Activated effector memory CD4-positive, alpha-beta T cell treated with Interleukin-2 at 50 U/mL for 16 hours (primary cell): ENCODE measurements around the gene KCNK7.

Experiments used
- DNase-seq: peaks from one replicate; pipeline ENCODE4 v3.0.0-alpha.2; 2020

KCNK7 gene

GRCh38 chr11:65625628-65626342 is 30.2 kb upstream of the KCNK7 start:
- peak; percentile 33 for DNase-seq

GRCh38 chr11:65624931-65625627 is 29.5 kb upstream of the KCNK7 start:
- no peak for DNase-seq

GRCh38 chr11:65623852-65624616 is 28.4 kb upstream of the KCNK7 start:
- no peak for DNase-seq

GRCh38 chr11:65623177-65623576 is 27.6 kb upstream of the KCNK7 start:
- DNase-seq = no peak

GRCh38 chr11:65622011-65622410 is 26.4 kb upstream of the KCNK7 start:
- no peak for DNase-seq

GRCh38 chr11:65621460-65621859 is 25.9 kb upstream of the KCNK7 start:
- no peak for DNase-seq

GRCh38 chr11:65620666-65621065 is 25.1 kb upstream of the KCNK7 start:
- DNase-seq = no peak

- no peak for DNase-seq
Observed at GRCh38 chr11:65619281-65619928, 23.8 kb upstream of the KCNK7 start.

- no peak for DNase-seq
Observed at GRCh38 chr11:65618763-65619162, 23.2 kb upstream of the KCNK7 start.

GRCh38 chr11:65617990-65618751 is 22.6 kb upstream of the KCNK7 start:
- no peak for DNase-seq

- no peak for DNase-seq
Observed at GRCh38 chr11:65617136-65617850, 21.7 kb upstream of the KCNK7 start.

GRCh38 chr11:65616575-65617001 is 21.0 kb upstream of the KCNK7 start:
- no peak for DNase-seq

- DNase-seq = no peak
Observed at GRCh38 chr11:65615950-65616574, 20.5 kb upstream of the KCNK7 start.

GRCh38 chr11:65615229-65615949 is 19.8 kb upstream of the KCNK7 start, which contains the start of gene PCNX3:
TSS of gene PCNX3 (plus strand) at chr11:65615776. CDS start at chr11:65616312, 536 bp downstream.
- peak; percentile 100 for DNase-seq

GRCh38 chr11:65613091-65613928 is 17.7 kb upstream of the KCNK7 start:
- no peak for DNase-seq

- DNase-seq = no peak
Observed at GRCh38 chr11:65612691-65613090, 17.1 kb upstream of the KCNK7 start.

- no peak for DNase-seq
Observed at GRCh38 chr11:65611758-65612603, 16.4 kb upstream of the KCNK7 start.

- DNase-seq = no peak
Observed at GRCh38 chr11:65611028-65611757, 15.6 kb upstream of the KCNK7 start.
